Left hindlimb (tissue), 1 donor: ENCODE data around the gene NXPE4.

ENCODE experiments used
- DNase-seq: peaks from one replicate; pipeline ENCODE4 v3.0.0-alpha.2; 2018

The NXPE4 gene

GRCh38 chr11:114556135-114556534, 39.5 kb downstream of the NXPE4 start:
- no peak for DNase-seq

- DNase-seq: no peak
Measured at GRCh38 chr11:114553642-114554041, 41.9 kb downstream of the NXPE4 start.

GRCh38 chr11:114551060-114551459, 44.5 kb downstream of the NXPE4 start:
- no peak for DNase-seq

- no peak for DNase-seq
Measured at GRCh38 chr11:114525682-114526081, 69.9 kb downstream of the NXPE4 start.

- DNase-seq: no peak
Measured at GRCh38 chr11:114524122-114524521, 71.5 kb downstream of the NXPE4 start.

- no peak for DNase-seq
Measured at GRCh38 chr11:114522818-114523217, 72.8 kb downstream of the NXPE4 start.
